Esophagus squamous epithelium (tissue), 5 donors: Measurements from ENCODE around the gene HECTD4. TPM values are rescaled to one million over a fixed set of nuclear protein-coding genes. Genes with fewer than 3 reads are reported as not detected.
"Not testable (repeated sequence)": the region's sequence is repeated elsewhere in the genome, so short reads cannot be mapped to it uniquely, and the experiment has no call there.

ENCODE experiments used
- DNase-seq: peaks from one replicate; lab custom pipeline; 2025; lab: John Stamatoyannopoulos, UW
- H3K27ac ChIP-seq, 4 donors: fragments of 200-600 bp; sonication (generic); one replicate each; pipeline ENCODE4 v1.5.1; 2016 to 2019; ENCODE audit warnings: mild to moderate bottlenecking in 1 of 4
- H3K27me3 ChIP-seq, 4 donors: fragments of 200-600 bp; sonication (generic); 1 replicate in 3 of 4; 2 replicates in 1 of 4; pipeline versions ENCODE4 v1.5.1 to v1.6.0; 2017 to 2021; ENCODE audit warnings: antibody characterized with exemption in 1 of 4
- H3K36me3 ChIP-seq, 3 donors: fragments of 200-600 bp; sonication (generic); one replicate each; pipeline ENCODE4 v1.5.1; 2016 to 2019
- H3K4me1 ChIP-seq, 3 donors: fragments of 200-600 bp; sonication (generic); one replicate each; pipeline ENCODE4 v1.5.1; 2017 to 2019
- H3K4me3 ChIP-seq, 4 donors: fragments of 200-600 bp; sonication (generic); 1 replicate in 3 of 4; 2 replicates in 1 of 4; pipeline ENCODE4 v1.5.1; 2016 to 2019; ENCODE audit warnings: mild to moderate bottlenecking in 2 of 4, moderate library complexity in 1 of 4
- H3K9me3 ChIP-seq, 3 donors: fragments of 200-600 bp; sonication (generic); one replicate each; pipeline ENCODE4 v1.5.1; 2016 to 2019
- CTCF ChIP-seq, 6 experiments: fragments of 450-650 bp in 4 of 6; fragments of 200-600 bp in 2 of 6; sonication (generic) in 2 of 6; IDR thresholded peaks; one replicate each; pipeline ENCODE4 v1.5.1; 2016 to 2019; ENCODE audit warnings: antibody characterized with exemption in 6 of 6, mild to moderate bottlenecking in 4 of 6, moderate library complexity in 4 of 6
- POLR2A ChIP-seq, 4 donors: fragments of 450-650 bp; IDR thresholded peaks; one replicate each; pipeline ENCODE4 v1.6.1; 2017; ENCODE audit warnings: antibody characterized with exemption in 4 of 4, mild to moderate bottlenecking in 4 of 4, moderate library complexity in 3 of 4
- WGBS, 2 donors: methylation state at CpG; one replicate each; pipeline ENCODE4 v1.1.5; 2018; 5-methylcytosine and 5-hydroxymethylcytosine counted together
- intact Hi-C: fragments of 100-400 bp; cut with DNase I; formaldehyde crosslinking; loops from one replicate; pipeline ENCODE4 v1.15.0; 2022
- total RNA-seq, 4 donors: library from RNA; depleted of rRNA; stranded (reverse); fragments of >200 nt; gene quantifications; one replicate each; pipeline ENCODE4 v1.1.0, GENCODE V29; 2016
- donor health status: DM: yes; HTN: yes; CAD: no.

The HECTD4 gene
- total RNA-seq, 4 donors from 2014 or later, result 15.4 to 53.4 (median 33.4) TPM

GRCh38 chr12:112353393-112353792, 28.8 kb downstream of the HECTD4 start:
- Histone ChIP-seq H3K9me3 (no peaks in the 10 kb centered on the region), H3K27me3 (no peaks in the 10 kb centered on the region), H3K4me1 (peaks cover 14 to 55% (median 21%) of the 10 kb centered on the region in 3 donors), H3K27ac (peak overlapping the region in 3 of 4 donors; percentile 38 to 72 (median 72)), H3K4me3 (no peak overlapping the region), H3K36me3 (no peaks in the 10 kb centered on the region)
- 32% methylated on average over 3 of the region's 3 CpGs for WGBS, 2 donors
- intact Hi-C loops, result no loop called here
- TF ChIP-seq CTCF (IDR thresholded peaks at IDR 0.05) (no peak), POLR2A (IDR thresholded peaks at IDR 0.05) (no peak)
- no peak for DNase-seq

- H3K4me1 ChIP-seq, result peaks cover 14 to 55% (median 21%) of the 10 kb centered on the region in 3 donors
- intact Hi-C loops, result no loop called here
These were observed 29.3 kb downstream of the HECTD4 start for GRCh38 chr12:112352921-112353320.

GRCh38 chr12:112350593-112351592, 31.3 kb downstream of the HECTD4 start:
- Histone ChIP-seq H3K27me3 (no peaks in the 10 kb centered on the region), H3K27ac (peak overlapping the region in 3 of 4 donors; percentile 32 to 73 (median 49)), H3K4me3 (no peak overlapping the region), H3K36me3 (no peaks in the 10 kb centered on the region), H3K4me1 (peaks cover 14 to 64% (median 21%) of the 10 kb centered on the region in 3 donors), H3K9me3 (no peaks in the 10 kb centered on the region)
- intact Hi-C loops, result no loop called here
- no peak for DNase-seq
- TF ChIP-seq CTCF (IDR thresholded peaks at IDR 0.05), result no peak
- TF ChIP-seq POLR2A (IDR thresholded peaks at IDR 0.05), result no peak
- 35 to 45% methylated on average over 3 of the region's 3 CpGs for WGBS, 2 donors

More at GRCh38 chr12:112352921-112353320, 29.3 kb downstream of the HECTD4 start:
- TF ChIP-seq CTCF (IDR thresholded peaks at IDR 0.05) (no peak), POLR2A (IDR thresholded peaks at IDR 0.05) (no peak)
- Histone ChIP-seq H3K27ac (peak overlapping the region in 3 of 4 donors; percentile 38 to 72 (median 72)), H3K4me3 (no peak overlapping the region), H3K36me3 (no peaks in the 10 kb centered on the region), H3K9me3 (no peaks in the 10 kb centered on the region), H3K27me3 (no peaks in the 10 kb centered on the region)
- WGBS, 2 donors, result 90 to 93% methylated on average over 1 of the region's 1 CpG
- DNase-seq, result no peak

GRCh38 chr12:112349431-112349830, 32.8 kb downstream of the HECTD4 start:
- H3K4me3 ChIP-seq, result no peak overlapping the region
- DNase-seq, result no peak

GRCh38 chr12:112348926-112349325, 33.3 kb downstream of the HECTD4 start:
- H3K4me1 ChIP-seq, result peaks cover 14 to 67% (median 21%) of the 10 kb centered on the region in 3 donors
- H3K9me3 ChIP-seq, H3K27ac ChIP-seq, H3K4me3 ChIP-seq, intact Hi-C loops, DNase-seq, H3K36me3 ChIP-seq, H3K27me3 ChIP-seq: not testable (repeated sequence)
- WGBS, 2 donors, result 93 to 94% methylated on average over 6 of the region's 6 CpGs

More at GRCh38 chr12:112349431-112349830, 32.8 kb downstream of the HECTD4 start:
- Histone ChIP-seq H3K4me1 (peaks cover 14 to 70% (median 21%) of the 10 kb centered on the region in 3 donors), H3K27me3 (no peaks in the 10 kb centered on the region), H3K36me3 (no peaks in the 10 kb centered on the region), H3K27ac (peak overlapping the region in 1 of 4 donors; percentile 73), H3K9me3 (no peaks in the 10 kb centered on the region)
- TF ChIP-seq CTCF (IDR thresholded peaks at IDR 0.05), result no peak
- TF ChIP-seq POLR2A (IDR thresholded peaks at IDR 0.05), result no peak
- WGBS, 2 donors, result 59 to 66% methylated on average over 2 of the region's 2 CpGs
- intact Hi-C loops, result no loop called here
